Left ventricle myocardium inferior (tissue), 1 donor: ENCODE results near the gene MN1. TPM values are rescaled to one million over a fixed set of nuclear protein-coding genes. Genes with fewer than 3 reads are reported as not detected.
A peak's percentile ranks its signal among the peaks of the same experiment; 100 is the strongest.

Experiments
- DNase-seq: peaks from one replicate; pipeline ENCODE4 v3.0.0-alpha.2; 2020
- H3K27ac ChIP-seq: fragments of 200-600 bp; replicated peaks from 2 replicates; pipeline ENCODE4 v1.8.0; 2021
- H3K27me3 ChIP-seq: fragments of 200-600 bp; 2 replicates; pipeline ENCODE4 v1.8.0; 2021; ENCODE audit warnings: low read depth
- H3K36me3 ChIP-seq: fragments of 200-600 bp; 2 replicates; pipeline ENCODE4 v1.8.0; 2021
- H3K4me1 ChIP-seq: fragments of 200-600 bp; 2 replicates; pipeline ENCODE4 v1.8.0; 2021
- H3K4me3 ChIP-seq: fragments of 200-600 bp; 2 replicates; pipeline ENCODE4 v1.8.0; 2021; ENCODE audit warnings: mild to moderate bottlenecking, moderate library complexity
- H3K9me3 ChIP-seq: fragments of 200-600 bp; replicated peaks from 2 replicates; pipeline ENCODE4 v1.8.0; 2021
- intact Hi-C: fragments of 100-400 bp; cut with micrococcal nuclease; formaldehyde crosslinking; loops from one replicate; pipeline ENCODE4 v1.11.0; 2022
- total RNA-seq: library from RNA; stranded (reverse); fragmentation: NEBNext Ultra II Directional; extraction: Animal tissue kit (Norgen Biotek cat#: 25700); gene quantifications from one replicate; pipeline ENCODE4 v1.2.1, GENCODE V29; 2021
- TF ChIP-seq, protein P1 (sequence below): fragments of 200-600 bp; IDR thresholded peaks from 2 replicates; pipeline ENCODE4 v1.8.0; 2021; ENCODE audit warnings: antibody characterized with exemption, mild to moderate bottlenecking, borderline replicate concordance
- donor health status: DM: no; HTN: yes; CAD: no; lungs with severe emphysema.

MN1 gene
- total RNA-seq, 1 donor from 2014 or later, result 7.7 TPM

DNA sequence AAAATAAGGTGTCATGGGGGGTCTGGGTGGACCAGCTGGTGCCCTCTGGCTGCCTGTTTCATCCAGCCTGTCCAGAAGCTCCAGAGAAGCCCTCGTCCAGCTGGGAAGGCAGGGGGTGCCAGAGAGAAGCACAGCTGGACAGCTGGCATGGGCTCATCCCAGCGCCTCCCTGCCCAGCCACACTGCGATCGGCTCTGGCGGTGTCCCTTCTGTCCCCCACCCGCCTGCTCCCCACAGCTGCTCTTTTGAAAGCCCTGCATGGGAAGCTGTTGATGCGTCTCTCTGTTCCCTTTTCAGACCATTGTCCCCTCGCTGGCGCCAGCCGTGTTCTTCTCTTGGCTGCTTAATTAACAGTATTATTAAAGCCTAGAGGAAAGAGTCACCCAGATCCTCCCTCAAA lies 86.5 kb downstream of the MN1 start:
- no peak for DNase-seq
- Histone ChIP-seq H3K9me3 (peaks cover 6% of the 10 kb centered on the region), H3K27ac (no peak overlapping the region), H3K4me3 (no peak overlapping the region), H3K27me3 (peaks cover 16% of the 10 kb centered on the region), H3K4me1 (peaks cover 25% of the 10 kb centered on the region), H3K36me3 (no peaks in the 10 kb centered on the region)
- TF ChIP-seq, protein P1, sequence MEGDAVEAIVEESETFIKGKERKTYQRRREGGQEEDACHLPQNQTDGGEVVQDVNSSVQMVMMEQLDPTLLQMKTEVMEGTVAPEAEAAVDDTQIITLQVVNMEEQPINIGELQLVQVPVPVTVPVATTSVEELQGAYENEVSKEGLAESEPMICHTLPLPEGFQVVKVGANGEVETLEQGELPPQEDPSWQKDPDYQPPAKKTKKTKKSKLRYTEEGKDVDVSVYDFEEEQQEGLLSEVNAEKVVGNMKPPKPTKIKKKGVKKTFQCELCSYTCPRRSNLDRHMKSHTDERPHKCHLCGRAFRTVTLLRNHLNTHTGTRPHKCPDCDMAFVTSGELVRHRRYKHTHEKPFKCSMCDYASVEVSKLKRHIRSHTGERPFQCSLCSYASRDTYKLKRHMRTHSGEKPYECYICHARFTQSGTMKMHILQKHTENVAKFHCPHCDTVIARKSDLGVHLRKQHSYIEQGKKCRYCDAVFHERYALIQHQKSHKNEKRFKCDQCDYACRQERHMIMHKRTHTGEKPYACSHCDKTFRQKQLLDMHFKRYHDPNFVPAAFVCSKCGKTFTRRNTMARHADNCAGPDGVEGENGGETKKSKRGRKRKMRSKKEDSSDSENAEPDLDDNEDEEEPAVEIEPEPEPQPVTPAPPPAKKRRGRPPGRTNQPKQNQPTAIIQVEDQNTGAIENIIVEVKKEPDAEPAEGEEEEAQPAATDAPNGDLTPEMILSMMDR, result peak; percentile 37
- intact Hi-C loops, result no loop called here

GRCh38 chr22:27714068-27714467 lies 87.5 kb downstream of the MN1 start:
- intact Hi-C loops, result no loop called here
- TF ChIP-seq, protein P1, result no peak
- Histone ChIP-seq H3K27ac (no peak overlapping the region), H3K9me3 (peaks cover 6% of the 10 kb centered on the region), H3K27me3 (peaks cover 16% of the 10 kb centered on the region), H3K36me3 (no peaks in the 10 kb centered on the region), H3K4me1 (peaks cover 15% of the 10 kb centered on the region), H3K4me3 (no peak overlapping the region)
- no peak for DNase-seq

GRCh38 chr22:27713461-27713860 lies 88.1 kb downstream of the MN1 start:
- H3K27me3 ChIP-seq, result peaks cover 16% of the 10 kb centered on the region
- peaks cover 6% of the 10 kb centered on the region for H3K9me3 ChIP-seq
- no peak for DNase-seq
- H3K36me3 ChIP-seq, result no peaks in the 10 kb centered on the region
- H3K27ac ChIP-seq, result no peak overlapping the region
- TF ChIP-seq, protein P1, result no peak
- H3K4me1 ChIP-seq, result peaks cover 9% of the 10 kb centered on the region
- intact Hi-C loops, result no loop called here
- no peak overlapping the region for H3K4me3 ChIP-seq

DNA sequence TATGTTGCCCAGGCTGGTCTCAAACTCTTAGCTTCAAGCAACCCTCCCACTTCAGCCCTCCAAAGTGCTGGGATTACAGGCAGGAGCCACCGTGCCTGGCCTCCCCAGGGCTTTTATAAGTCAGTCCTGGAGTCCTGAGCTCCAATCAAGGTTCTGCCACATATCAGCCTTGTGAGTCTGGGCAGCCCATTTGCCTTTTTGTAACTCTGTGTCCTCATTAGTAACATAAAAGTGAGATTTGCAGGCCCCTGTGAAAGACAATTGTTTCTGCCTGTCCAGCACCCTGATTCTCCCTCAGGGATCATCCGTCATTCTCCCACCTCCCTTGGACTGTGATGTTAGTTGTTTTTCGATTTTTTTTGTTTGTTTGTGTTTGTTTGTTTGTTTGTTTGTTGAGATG lies 89.8 kb downstream of the MN1 start:
- DNase-seq, result no peak
- Histone ChIP-seq H3K36me3 (no peaks in the 10 kb centered on the region), H3K4me3 (no peak overlapping the region), H3K4me1 (no peaks in the 10 kb centered on the region), H3K9me3 (peaks cover 6% of the 10 kb centered on the region), H3K27ac (no peak overlapping the region), H3K27me3 (peaks cover 16% of the 10 kb centered on the region)
- TF ChIP-seq, protein P1, result no peak
- intact Hi-C loops, result no loop called here

- DNase-seq, result no peak
- intact Hi-C loops, result no loop called here
- Histone ChIP-seq H3K36me3 (no peaks in the 10 kb centered on the region), H3K4me1 (no peaks in the 10 kb centered on the region), H3K4me3 (no peak overlapping the region), H3K9me3 (peaks cover 8% of the 10 kb centered on the region), H3K27ac (no peak overlapping the region), H3K27me3 (peaks cover 10% of the 10 kb centered on the region)
- TF ChIP-seq, protein P1, result no peak
Observed at GRCh38 chr22:27711012-27711411, 90.5 kb downstream of the MN1 start.
